ENCODE data around the gene ZDHHC13.
"Not testable (repeated sequence)": the region's sequence is repeated elsewhere in the genome, so short reads cannot be mapped to it uniquely, and the experiment has no call there.

ZDHHC13 gene

DNA sequence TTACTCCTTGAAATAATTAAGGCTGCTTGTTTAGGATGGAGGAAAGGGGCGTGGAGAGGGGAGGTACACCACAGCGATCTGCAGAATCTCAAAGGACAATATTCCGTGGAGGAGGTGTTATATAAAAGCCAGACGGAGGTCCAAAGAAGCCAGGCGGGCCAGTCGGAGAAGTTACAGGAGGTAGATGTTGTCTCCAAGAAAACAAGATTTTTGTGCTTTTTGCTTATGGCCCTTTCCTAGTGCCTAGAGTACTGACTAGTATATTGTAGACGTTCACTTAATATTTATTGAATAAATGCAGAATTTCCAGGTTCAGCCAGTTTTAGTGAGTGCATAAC lies 761 bp downstream of the ZDHHC13 start:
- no peak for DNase-seq
- TF ChIP-seq, protein P1, sequence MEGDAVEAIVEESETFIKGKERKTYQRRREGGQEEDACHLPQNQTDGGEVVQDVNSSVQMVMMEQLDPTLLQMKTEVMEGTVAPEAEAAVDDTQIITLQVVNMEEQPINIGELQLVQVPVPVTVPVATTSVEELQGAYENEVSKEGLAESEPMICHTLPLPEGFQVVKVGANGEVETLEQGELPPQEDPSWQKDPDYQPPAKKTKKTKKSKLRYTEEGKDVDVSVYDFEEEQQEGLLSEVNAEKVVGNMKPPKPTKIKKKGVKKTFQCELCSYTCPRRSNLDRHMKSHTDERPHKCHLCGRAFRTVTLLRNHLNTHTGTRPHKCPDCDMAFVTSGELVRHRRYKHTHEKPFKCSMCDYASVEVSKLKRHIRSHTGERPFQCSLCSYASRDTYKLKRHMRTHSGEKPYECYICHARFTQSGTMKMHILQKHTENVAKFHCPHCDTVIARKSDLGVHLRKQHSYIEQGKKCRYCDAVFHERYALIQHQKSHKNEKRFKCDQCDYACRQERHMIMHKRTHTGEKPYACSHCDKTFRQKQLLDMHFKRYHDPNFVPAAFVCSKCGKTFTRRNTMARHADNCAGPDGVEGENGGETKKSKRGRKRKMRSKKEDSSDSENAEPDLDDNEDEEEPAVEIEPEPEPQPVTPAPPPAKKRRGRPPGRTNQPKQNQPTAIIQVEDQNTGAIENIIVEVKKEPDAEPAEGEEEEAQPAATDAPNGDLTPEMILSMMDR (IDR thresholded peaks at IDR 0.05; ENCODE audit: low read depth, low read length), result no peak
- H3K9me3 ChIP-seq, result no peaks in the 10 kb centered on the region

DNA sequence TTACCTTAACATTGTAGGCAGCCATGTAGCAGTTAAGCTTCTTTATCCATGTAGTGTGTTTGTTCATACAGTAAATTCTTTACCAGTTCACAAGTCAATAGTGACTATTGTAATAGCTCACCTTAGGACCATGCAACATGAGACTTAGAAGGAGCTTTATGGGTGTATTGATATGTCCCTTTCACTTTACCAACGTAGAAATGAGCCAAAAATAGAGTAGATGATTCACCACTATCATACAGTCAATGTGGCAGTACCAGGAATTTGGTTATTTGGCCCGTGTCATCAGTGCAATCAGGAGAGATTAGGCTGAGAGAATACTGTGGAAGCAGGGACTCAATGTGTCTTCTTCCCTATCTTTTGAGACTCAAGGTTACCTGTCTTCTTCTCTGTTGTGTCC lies 4.7 kb downstream of the ZDHHC13 start:
- Histone ChIP-seq H3K36me3 (no peaks in the 10 kb centered on the region), H3K4me1 (no peaks in the 10 kb centered on the region), H3K4me3 (ENCODE audit: low read depth, low read length) (no peak overlapping the region), H3K27me3 (no peaks in the 10 kb centered on the region), H3K9me3 (no peaks in the 10 kb centered on the region)
- TF ChIP-seq, protein P1 (IDR thresholded peaks at IDR 0.05; ENCODE audit: low read depth, low read length), result no peak
- no peak for DNase-seq

More for the DNA sequence above, 761 bp downstream of the ZDHHC13 start:
- no peaks in the 10 kb centered on the region for H3K4me1 ChIP-seq
- H3K27me3 ChIP-seq, result no peaks in the 10 kb centered on the region
- peak overlapping the region; percentile 68 for H3K4me3 ChIP-seq (ENCODE audit: low read depth, low read length)
- H3K36me3 ChIP-seq, result no peaks in the 10 kb centered on the region

DNA sequence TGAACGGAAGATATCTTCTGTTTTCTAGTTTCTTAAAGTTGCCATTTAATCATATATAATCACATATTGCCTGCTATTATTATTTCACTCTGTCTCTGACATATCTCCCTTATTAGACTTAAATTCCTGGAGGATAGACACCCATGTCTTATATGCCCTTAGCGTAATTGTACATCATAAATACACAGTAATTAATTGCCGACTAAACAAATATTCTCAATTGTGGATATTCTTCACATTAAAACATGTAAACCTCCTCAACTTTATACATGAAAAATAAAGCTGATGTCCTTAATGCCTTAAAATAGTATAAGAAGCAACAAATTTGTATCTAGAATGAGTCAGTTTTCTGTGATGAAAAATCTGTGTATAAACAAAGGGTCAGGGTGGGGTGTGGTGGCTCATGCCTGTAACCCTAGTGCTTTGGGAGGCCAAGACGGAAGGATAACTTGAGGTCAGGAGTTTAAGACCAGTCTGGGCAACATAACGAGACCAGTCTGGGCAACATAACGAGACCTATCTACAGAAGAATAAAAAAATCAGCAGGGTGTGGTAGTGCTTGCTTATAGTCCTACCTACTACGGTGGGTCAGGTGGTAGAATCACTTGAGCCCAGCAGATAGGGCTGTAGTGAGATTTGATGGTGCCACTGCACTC lies 6.1 kb downstream of the ZDHHC13 start:
- TF ChIP-seq, protein P1 (IDR thresholded peaks at IDR 0.05; ENCODE audit: low read depth, low read length), result no peak
- no peak for DNase-seq
- H3K9me3 ChIP-seq, result no peaks in the 10 kb centered on the region
- H3K27me3 ChIP-seq, result no peaks in the 10 kb centered on the region
- no peaks in the 10 kb centered on the region for H3K36me3 ChIP-seq
- H3K4me1 ChIP-seq, result no peaks in the 10 kb centered on the region
- H3K4me3 ChIP-seq (ENCODE audit: low read depth, low read length), result no peak overlapping the region

DNA sequence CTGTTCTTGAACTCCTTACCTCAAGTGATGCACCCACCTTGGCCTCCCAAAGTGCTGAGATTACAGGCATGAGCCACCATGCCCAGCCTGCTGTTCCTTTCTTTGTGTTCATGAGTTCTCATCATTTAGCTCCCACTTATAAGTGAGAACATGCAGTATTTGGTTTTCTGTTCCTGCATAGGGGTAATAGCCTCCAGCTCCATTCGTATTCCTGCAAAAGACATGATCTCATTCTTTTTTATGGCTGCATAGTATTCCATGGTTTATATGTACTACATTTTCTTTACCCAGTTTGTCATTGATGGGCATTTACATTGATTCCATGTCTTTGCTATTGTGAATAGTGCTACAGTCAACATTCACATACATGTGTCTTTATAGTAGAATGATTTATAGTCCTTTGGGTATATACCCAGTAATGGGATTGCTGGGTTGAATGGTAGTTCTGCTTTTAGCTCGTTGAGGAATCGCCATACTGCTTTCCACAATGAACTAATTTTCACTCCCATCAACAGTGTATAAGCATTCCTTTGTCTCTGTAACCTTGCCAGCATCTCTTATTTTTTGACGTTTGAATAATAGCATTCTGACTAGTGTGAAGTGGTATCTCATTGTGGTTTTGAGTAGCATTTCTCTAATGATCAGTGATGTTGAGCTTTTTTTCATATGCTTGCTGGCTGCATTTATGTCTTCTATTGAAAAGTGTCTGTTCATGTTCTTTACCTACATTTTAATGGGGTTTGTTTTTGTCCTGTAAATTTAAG lies 9.8 kb downstream of the ZDHHC13 start:
- H3K4me3 ChIP-seq (ENCODE audit: low read depth, low read length); H3K27me3 ChIP-seq; H3K4me1 ChIP-seq; DNase-seq; H3K9me3 ChIP-seq; H3K36me3 ChIP-seq: not testable (repeated sequence)

DNA sequence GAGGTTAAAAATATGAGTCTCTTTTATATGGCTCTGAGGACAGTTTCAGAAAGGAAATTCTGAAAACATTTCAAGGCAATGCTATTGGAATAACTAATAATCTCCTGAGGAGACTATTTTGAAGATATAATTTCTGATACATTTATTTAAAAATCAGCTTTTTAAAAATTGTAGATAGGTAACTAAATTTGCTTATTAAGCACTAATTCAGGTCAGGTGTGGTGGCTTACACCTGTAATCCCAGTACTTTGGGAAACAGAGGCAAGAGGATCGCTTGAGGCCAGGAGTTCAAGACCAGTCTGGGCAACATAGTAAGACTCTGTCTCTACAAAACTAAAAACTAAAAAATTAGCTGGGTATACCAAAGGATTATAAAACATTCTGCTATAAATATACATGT lies 17.0 kb downstream of the ZDHHC13 start:
- H3K4me3 ChIP-seq (ENCODE audit: low read depth, low read length), result no peak overlapping the region
- no peaks in the 10 kb centered on the region for H3K27me3 ChIP-seq
- no peaks in the 10 kb centered on the region for H3K9me3 ChIP-seq
- no peaks in the 10 kb centered on the region for H3K36me3 ChIP-seq
- TF ChIP-seq, protein P1 (IDR thresholded peaks at IDR 0.05; ENCODE audit: low read depth, low read length), result no peak
- DNase-seq, result no peak
- no peaks in the 10 kb centered on the region for H3K4me1 ChIP-seq

DNA sequence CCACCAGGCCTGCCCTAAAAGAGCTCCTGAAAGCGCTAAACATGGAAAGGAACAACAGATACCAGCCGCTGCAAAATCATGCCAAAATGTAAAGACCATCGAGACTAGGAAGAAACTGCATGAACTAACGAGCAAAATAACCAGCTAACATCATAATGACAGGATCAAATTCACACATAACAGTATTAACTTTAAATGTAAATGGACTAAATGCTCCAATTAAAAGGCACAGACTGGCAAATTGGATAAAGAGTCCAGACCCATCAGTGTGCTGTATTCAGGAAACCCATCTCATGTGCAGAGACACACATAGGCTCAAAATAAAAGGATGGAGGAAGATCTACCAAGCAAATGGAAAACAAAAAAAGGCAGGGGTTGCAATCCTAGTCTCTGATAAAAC lies 19.9 kb downstream of the ZDHHC13 start:
- not testable (repeated sequence) for DNase-seq; H3K36me3 ChIP-seq; H3K4me1 ChIP-seq; H3K9me3 ChIP-seq; H3K4me3 ChIP-seq (ENCODE audit: low read depth, low read length); H3K27me3 ChIP-seq

DNA sequence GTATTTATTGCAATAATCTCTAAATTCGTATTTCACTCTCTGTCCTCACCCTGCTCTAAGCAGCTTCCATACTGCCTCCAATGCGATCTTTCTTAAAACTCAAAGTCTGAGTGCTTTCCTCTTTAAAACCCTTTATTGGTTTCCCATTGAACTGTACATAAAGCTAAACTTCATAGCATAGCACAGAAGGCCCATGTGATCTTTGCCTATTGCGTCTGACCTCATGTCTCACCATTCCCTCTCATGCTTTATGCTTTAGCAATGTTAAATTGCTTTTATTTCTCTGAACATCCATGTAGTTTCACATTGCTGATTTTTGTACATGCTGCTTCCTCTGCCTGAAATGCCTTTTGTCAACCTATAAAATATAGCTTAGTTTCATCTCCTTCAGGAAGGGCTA lies 28.4 kb downstream of the ZDHHC13 start:
- TF ChIP-seq, protein P1 (IDR thresholded peaks at IDR 0.05; ENCODE audit: low read depth, low read length), result no peak
- no peak overlapping the region for H3K4me3 ChIP-seq (ENCODE audit: low read depth, low read length)
- no peak for DNase-seq
- no peaks in the 10 kb centered on the region for H3K27me3 ChIP-seq
- no peaks in the 10 kb centered on the region for H3K36me3 ChIP-seq
- no peaks in the 10 kb centered on the region for H3K9me3 ChIP-seq
- no peaks in the 10 kb centered on the region for H3K4me1 ChIP-seq
